T-cell (primary cell): ENCODE data around the gene CFAP299. TPM values are rescaled to one million over a fixed set of nuclear protein-coding genes. Genes with fewer than 3 reads are reported as not detected.
"Not testable (repeated sequence)": the region's sequence is repeated elsewhere in the genome, so short reads cannot be mapped to it uniquely, and the experiment has no call there.

Source experiments
- ATAC-seq, 4 experiments: fragments of 200-7000 bp in 3 of 4; fragments of 150-1000 bp in 1 of 4; cut with Tn5 transposase; replicated peaks in 1 of 4; 1 replicate in 3 of 4; 2 replicates in 1 of 4; pipeline ENCODE4 v1.10.0; 2021; ENCODE audit warnings: moderate library complexity in 3 of 4, mild to moderate bottlenecking in 2 of 4, moderate number of reproducible peaks in 1 of 4
- CTCF ChIA-PET, 2 donors: fragments of 300-600 bp; sonication (Branson Sonifier 250); formaldehyde crosslinking; loops; one replicate each; lab custom pipeline; 2022; ENCODE audit warnings: antibody characterized with exemption in 2 of 2; lab: Charles Lee
- POLR2A ChIA-PET, 2 donors: fragments of 300-600 bp; sonication (Branson Sonifier 250); formaldehyde crosslinking; loops; one replicate each; lab custom pipeline; 2022; ENCODE audit warnings: antibody characterized with exemption in 2 of 2; lab: Charles Lee
- DNase-seq, 35 experiments: peaks; one replicate each; pipeline versions ENCODE4 v3.0.0 to v3.0.0-alpha.2; 2013 to 2023
- H3K27ac ChIP-seq: one replicate; pipeline ENCODE4 v1.5.1; 2013; ENCODE audit warnings: low read length
- H3K27me3 ChIP-seq, 2 experiments: replicated peaks in 1 of 2; 1 replicate in 1 of 2; 2 replicates in 1 of 2; pipeline versions ENCODE4 v1.6.1 to v1.7.0; 2013; ENCODE audit warnings: low read length in 1 of 2, mixed read lengths in 1 of 2; ENCODE audit not compliant: control insufficient read depth in 2 of 2, insufficient read depth in 2 of 2; ENCODE audit errors: extremely low read depth in 1 of 2
- H3K36me3 ChIP-seq, 2 donors: 1 replicate in 1 of 2; 2 replicates in 1 of 2; pipeline versions ENCODE4 v1.6.1 to v1.7.0; 2013; ENCODE audit warnings: low read length in 1 of 2; ENCODE audit not compliant: control insufficient read depth in 2 of 2, insufficient read depth in 1 of 2; ENCODE audit errors: extremely low read depth in 1 of 2
- H3K4me1 ChIP-seq, 2 experiments: 1 replicate in 1 of 2; 2 replicates in 1 of 2; pipeline versions ENCODE4 v1.6.1 to v1.7.0; 2013; ENCODE audit warnings: low read length in 2 of 2, mixed read lengths in 1 of 2; ENCODE audit not compliant: insufficient read depth in 2 of 2, control insufficient read depth in 1 of 2; ENCODE audit errors: extremely low read depth in 1 of 2
- H3K4me3 ChIP-seq, 2 donors: 1 replicate in 1 of 2; 2 replicates in 1 of 2; pipeline versions ENCODE4 v1.5.1 to v1.7.0; 2013; ENCODE audit warnings: mild to moderate bottlenecking in 2 of 2, low read length in 1 of 2, moderate library complexity in 1 of 2; ENCODE audit not compliant: control insufficient read depth in 1 of 2; ENCODE audit errors: extremely low read depth in 1 of 2
- H3K9me3 ChIP-seq: 2 replicates; pipeline ENCODE4 v1.7.0; 2013
- H3K27ac Mint-ChIP-seq, 2 donors: one replicate each; pipeline ENCODE4 v1.8.0; 2020 to 2021; ENCODE audit warnings: mild to moderate bottlenecking in 2 of 2, mixed read lengths in 2 of 2
- H3K27me3 Mint-ChIP-seq, 2 donors: one replicate each; pipeline ENCODE4 v1.8.0; 2021 to 2022; ENCODE audit warnings: mixed read lengths in 2 of 2
- H3K36me3 Mint-ChIP-seq: one replicate; pipeline ENCODE4 v1.8.0; 2021; ENCODE audit warnings: mixed read lengths
- H3K4me1 Mint-ChIP-seq, 3 donors: one replicate each; pipeline ENCODE4 v1.8.0; 2020 to 2022; ENCODE audit warnings: mixed read lengths in 3 of 3, mild to moderate bottlenecking in 1 of 3
- H3K4me3 Mint-ChIP-seq, 3 donors: one replicate each; pipeline ENCODE4 v1.8.0; 2020 to 2022; ENCODE audit warnings: mild to moderate bottlenecking in 3 of 3, mixed read lengths in 3 of 3, moderate library complexity in 3 of 3
- H3K9me3 Mint-ChIP-seq, 3 donors: one replicate each; pipeline ENCODE4 v1.8.0; 2020 to 2022; ENCODE audit warnings: mixed read lengths in 3 of 3
- WGBS: methylation state at CpG from one replicate; pipeline ENCODE4 v1.1.5; 2013; ENCODE audit warnings: missing lambda C conversion rate; ENCODE audit not compliant: insufficient coverage; 5-methylcytosine and 5-hydroxymethylcytosine counted together
- total RNA-seq, 35 experiments: library from RNA in 6 of 35; stranded (reverse) in 6 of 35; fragments of 120-200 nt in 1 of 35; gene quantifications; one replicate each; pipeline versions ENCODE4 v1.2.1 to v1.2.4 and lab custom pipeline; 2013 to 2026

The CFAP299 gene
- total RNA-seq, 5 donors from 2014 or later (not counting 1 experiment from before 2014, with no cell fraction given) = 0.35 TPM; not detected in 4

- Histone ChIP-seq H3K36me3 (no peaks in the 10 kb centered on the region), H3K4me1 (no peaks in the 10 kb centered on the region), H3K27ac (no peak overlapping the region), H3K4me3 (no peak overlapping the region), H3K9me3 (no peaks in the 10 kb centered on the region), H3K27me3 (no peaks in the 10 kb centered on the region)
- Mint-ChIP-seq H3K36me3 (peaks cover 9% of the 10 kb centered on the region), H3K27ac (no peak overlapping the region), H3K4me1 (no peaks in the 10 kb centered on the region), H3K27me3 (no peaks in the 10 kb centered on the region), H3K4me3 (no peak overlapping the region), H3K9me3 (peaks cover 18 to 29% (median 21%) of the 10 kb centered on the region in 3 donors)
- CTCF ChIA-PET = no interaction called here
- WGBS = 60% methylated on average over 2 of the region's 2 CpGs
- DNase-seq = no peak
- ATAC-seq = no peak
- POLR2A ChIA-PET = no interaction called here
Measured at GRCh38 chr4:80740375-80740774, 404.8 kb downstream of the CFAP299 start.

GRCh38 chr4:80749558-80749957 lies 414.0 kb downstream of the CFAP299 start:
- 93% methylated on average over 5 of the region's 6 CpGs for WGBS
- POLR2A ChIA-PET, H3K9me3 ChIP-seq, ATAC-seq, H3K4me1 ChIP-seq, H3K4me1 Mint-ChIP-seq, H3K36me3 Mint-ChIP-seq, DNase-seq, H3K9me3 Mint-ChIP-seq, H3K4me3 ChIP-seq, H3K27ac Mint-ChIP-seq, H3K27me3 ChIP-seq, H3K36me3 ChIP-seq, CTCF ChIA-PET, H3K27ac ChIP-seq, H3K4me3 Mint-ChIP-seq, H3K27me3 Mint-ChIP-seq: not testable (repeated sequence)

DNA sequence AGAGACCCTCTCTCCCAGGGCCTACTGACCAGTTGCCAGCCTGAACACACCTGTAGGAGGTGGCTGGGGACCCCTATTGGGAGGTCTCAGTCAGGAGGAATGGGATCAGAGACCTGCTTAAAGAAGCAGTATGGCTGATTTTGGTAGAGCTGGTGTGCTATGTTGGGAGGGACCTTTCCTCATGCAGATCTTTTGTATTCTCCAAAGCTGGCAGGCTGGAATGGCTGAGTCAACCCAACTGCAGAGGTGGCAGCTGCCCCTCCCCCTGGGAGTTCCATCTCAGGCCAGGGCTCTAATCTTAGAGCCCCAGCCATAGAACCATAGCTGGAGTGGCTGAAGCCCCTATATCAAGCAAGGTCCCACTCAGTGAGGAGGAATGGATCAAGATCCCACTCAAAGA lies 415.7 kb downstream of the CFAP299 start:
- H3K4me3 ChIP-seq = no peak overlapping the region
- H3K36me3 ChIP-seq = no peaks in the 10 kb centered on the region
- no peaks in the 10 kb centered on the region for H3K9me3 ChIP-seq
- Mint-ChIP-seq H3K27ac (no peak overlapping the region), H3K4me3 (no peak overlapping the region), H3K4me1 (no peaks in the 10 kb centered on the region), H3K36me3 (no peaks in the 10 kb centered on the region), H3K9me3 (no peaks in the 10 kb centered on the region), H3K27me3 (peaks cover 0 to 3% of the 10 kb centered on the region in 2 donors)
- CTCF ChIA-PET = no interaction called here
- ATAC-seq (no peak), DNase-seq (no peak)
- H3K27me3 ChIP-seq = no peaks in the 10 kb centered on the region
- POLR2A ChIA-PET = interaction anchor here in 1 of 2 donors (0.6 kb wide), 1 partner anchor 1631 kb away, joined by 4 read pairs; no protein-coding TSS in a partner anchor
- H3K4me1 ChIP-seq = no peaks in the 10 kb centered on the region
- H3K27ac ChIP-seq = no peak overlapping the region

DNA sequence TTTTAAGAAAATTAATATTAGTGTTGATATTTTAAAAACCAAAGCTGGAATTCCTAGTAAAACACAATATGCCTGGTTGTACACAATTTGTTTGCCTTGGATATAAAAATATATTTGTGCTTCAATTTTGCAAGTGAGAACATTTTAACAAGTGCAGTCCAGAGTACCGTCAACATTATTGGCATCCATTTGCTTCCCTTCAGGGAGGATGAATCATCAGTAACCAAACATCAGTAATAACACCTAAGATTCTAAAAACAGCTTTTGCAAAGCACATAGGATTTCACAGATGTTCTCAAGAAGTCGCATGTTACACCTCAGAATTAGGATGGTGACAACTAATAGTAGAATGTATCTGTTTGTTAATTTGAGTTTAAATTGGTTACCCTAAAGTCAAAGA lies 432.4 kb downstream of the CFAP299 start:
- no peak for ATAC-seq
- H3K36me3 Mint-ChIP-seq = no peaks in the 10 kb centered on the region
- H3K4me1 Mint-ChIP-seq = no peaks in the 10 kb centered on the region
- H3K27ac Mint-ChIP-seq = no peak overlapping the region
- Histone ChIP-seq H3K36me3 (no peaks in the 10 kb centered on the region), H3K27me3 (no peaks in the 10 kb centered on the region), H3K4me1 (no peaks in the 10 kb centered on the region), H3K27ac (no peak overlapping the region), H3K4me3 (no peak overlapping the region), H3K9me3 (no peaks in the 10 kb centered on the region)
- peaks cover 2 to 4% (median 3%) of the 10 kb centered on the region in 3 donors for H3K9me3 Mint-ChIP-seq
- WGBS = no CpG with 5 or more reads among the region's 2 CpGs
- POLR2A ChIA-PET = no interaction called here
- H3K27me3 Mint-ChIP-seq = no peaks in the 10 kb centered on the region
- no peak overlapping the region for H3K4me3 Mint-ChIP-seq
- CTCF ChIA-PET = no interaction called here
- DNase-seq = no peak

DNA sequence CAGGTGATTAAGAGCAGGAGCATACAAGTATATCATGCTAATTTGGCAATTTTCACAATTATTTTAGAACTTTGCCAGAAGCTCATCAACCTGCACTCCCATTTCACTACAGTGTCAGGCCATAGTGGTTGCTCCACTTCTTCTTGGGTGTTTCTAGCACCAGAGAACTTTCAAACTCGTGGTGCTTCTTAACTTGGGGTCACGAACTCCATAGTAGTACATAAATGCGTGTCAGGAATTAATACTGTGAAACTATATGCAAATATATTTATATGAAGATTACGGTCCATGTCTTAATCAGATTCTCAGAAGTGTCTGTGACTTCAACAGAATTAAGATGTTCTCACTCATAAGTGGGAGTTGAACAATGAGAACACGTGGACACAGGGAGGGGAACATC lies 440.6 kb downstream of the CFAP299 start:
- DNase-seq = no peak
- H3K9me3 Mint-ChIP-seq = no peaks in the 10 kb centered on the region
- ChIA-PET POLR2A (interaction anchor here in 1 of 2 donors (0.6 kb wide), 1 partner anchor 22 kb away, joined by 4 read pairs; no protein-coding TSS in a partner anchor), CTCF (interaction anchor here in 1 of 2 donors (0.6 kb wide), 1 partner anchor 295 kb away, joined by 3 read pairs; no protein-coding TSS in a partner anchor)
- no peak overlapping the region for H3K4me3 Mint-ChIP-seq
- no peaks in the 10 kb centered on the region for H3K36me3 ChIP-seq
- H3K4me1 ChIP-seq = no peaks in the 10 kb centered on the region
- no peaks in the 10 kb centered on the region for H3K4me1 Mint-ChIP-seq
- no CpG with 5 or more reads among the region's 5 CpGs for WGBS
- no peak overlapping the region for H3K27ac Mint-ChIP-seq
- no peaks in the 10 kb centered on the region for H3K36me3 Mint-ChIP-seq
- no peaks in the 10 kb centered on the region for H3K27me3 Mint-ChIP-seq
- no peak for ATAC-seq
- no peak overlapping the region for H3K27ac ChIP-seq
- no peak overlapping the region for H3K4me3 ChIP-seq
- H3K9me3 ChIP-seq = no peaks in the 10 kb centered on the region
- peaks cover 0 to 2% of the 10 kb centered on the region in 2 experiments for H3K27me3 ChIP-seq

GRCh38 chr4:80781431-80781830 lies 445.9 kb downstream of the CFAP299 start:
- H3K36me3 Mint-ChIP-seq = no peaks in the 10 kb centered on the region
- Histone ChIP-seq H3K4me1 (no peaks in the 10 kb centered on the region), H3K4me3 (no peak overlapping the region), H3K27me3 (peaks cover 0 to 2% of the 10 kb centered on the region in 2 experiments), H3K9me3 (no peaks in the 10 kb centered on the region), H3K36me3 (no peaks in the 10 kb centered on the region), H3K27ac (no peak overlapping the region)
- no peaks in the 10 kb centered on the region for H3K27me3 Mint-ChIP-seq
- ChIA-PET POLR2A (no interaction called here), CTCF (no interaction called here)
- ATAC-seq (no peak), DNase-seq (no peak)
- 100% methylated on average over 1 of the region's 1 CpG for WGBS
- no peaks in the 10 kb centered on the region for H3K9me3 Mint-ChIP-seq
- H3K4me3 Mint-ChIP-seq = no peak overlapping the region
- H3K4me1 Mint-ChIP-seq = no peaks in the 10 kb centered on the region
- no peak overlapping the region for H3K27ac Mint-ChIP-seq

DNA sequence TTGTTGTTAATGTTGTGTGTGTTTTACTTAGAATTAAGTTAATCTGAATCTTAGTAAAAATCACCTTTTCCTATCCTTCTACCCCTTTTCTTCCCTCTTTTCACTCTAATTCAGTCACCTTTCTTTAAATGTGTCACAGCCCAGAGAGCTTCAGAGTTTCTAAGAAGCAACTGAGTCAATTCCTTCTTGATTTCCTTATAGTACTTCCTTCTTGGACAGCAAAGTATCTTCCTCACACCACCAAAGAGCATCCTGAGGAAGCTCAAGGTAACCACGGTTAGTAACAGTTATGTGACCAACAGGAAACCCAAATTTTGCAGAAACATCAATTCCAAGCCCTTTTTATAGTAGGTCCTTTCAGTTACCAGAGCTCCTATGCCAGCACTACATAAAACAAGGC lies 451.8 kb downstream of the CFAP299 start:
- 13% methylated on average over 1 of the region's 1 CpG for WGBS
- Histone ChIP-seq H3K27me3 (no peaks in the 10 kb centered on the region), H3K9me3 (no peaks in the 10 kb centered on the region), H3K36me3 (no peaks in the 10 kb centered on the region), H3K27ac (no peak overlapping the region), H3K4me3 (no peak overlapping the region), H3K4me1 (no peaks in the 10 kb centered on the region)
- Mint-ChIP-seq H3K9me3 (no peaks in the 10 kb centered on the region), H3K27ac (no peak overlapping the region), H3K4me3 (no peak overlapping the region), H3K36me3 (no peaks in the 10 kb centered on the region), H3K4me1 (peaks cover 10 to 20% (median 11%) of the 10 kb centered on the region in 3 donors), H3K27me3 (no peaks in the 10 kb centered on the region)
- DNase-seq (no peak), ATAC-seq (no peak)
- POLR2A ChIA-PET = no interaction called here
- CTCF ChIA-PET = no interaction called here
